Endometrial microvascular endothelial cells (primary cell): ENCODE results near the gene DTL. TPM values are rescaled to one million over a fixed set of nuclear protein-coding genes. Genes with fewer than 3 reads are reported as not detected.
"Not testable (repeated sequence)": the region's sequence is repeated elsewhere in the genome, so short reads cannot be mapped to it uniquely, and the experiment has no call there.

Experiments
- in situ Hi-C: cut with HindIII; loops from 2 replicates; pipeline ENCODE4 v1.10.0; 2017; ENCODE audit warnings: low sequenced_read_pairs, low pct_unique_long_range_greater_than_20kb; ENCODE audit errors: inconsistent ontology term
- total RNA-seq: library from RNA; depleted of rRNA; stranded (reverse); fragments of >200 nt; gene quantifications from one replicate; pipeline ENCODE4 v1.2.3, GENCODE V29; 2015; ENCODE audit errors: inconsistent ontology term

The DTL gene
- 19.1 TPM for total RNA-seq

GRCh38 chr1:212035123-212035834, at the start of gene DTL, which contains the start of gene INTS7:
Gene DTL (plus strand): TSS chr1:212035748. CDS start chr1:212035891, 143 bp downstream.
Gene INTS7 (minus strand): TSS chr1:212035557. CDS start chr1:212035437, 120 bp downstream.
- in situ Hi-C loops, result no loop called here

- in situ Hi-C loops, result no loop called here
Observed at GRCh38 chr1:211986628-211987254, 48.8 kb upstream of the DTL start.

GRCh38 chr1:211991695-211992094, 43.9 kb upstream of the DTL start:
- in situ Hi-C loops, result no loop called here

- in situ Hi-C loops, result not testable (repeated sequence)
Observed at GRCh38 chr1:211997426-211997825, 38.1 kb upstream of the DTL start.

DNA sequence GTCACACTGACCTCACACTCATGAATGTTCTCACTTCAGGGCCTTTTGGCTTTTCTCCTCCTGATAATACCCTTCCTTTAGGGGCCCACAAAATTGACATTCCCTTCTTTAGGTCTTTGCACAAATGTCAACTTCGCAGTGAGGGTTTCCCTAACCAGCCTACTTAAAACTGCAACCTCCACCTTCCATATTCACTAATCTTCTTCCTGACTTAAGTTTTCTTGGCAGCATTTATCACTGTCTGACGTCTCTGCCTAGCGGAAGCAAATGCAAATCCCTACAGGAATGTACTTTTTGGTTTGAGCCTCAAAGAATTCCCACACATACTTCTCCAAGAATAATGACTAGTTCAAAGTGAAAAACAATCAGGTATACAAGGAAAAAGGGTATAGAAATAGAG, 33.0 kb upstream of the DTL start:
- in situ Hi-C loops, result no loop called here

GRCh38 chr1:212004895-212005608, 30.5 kb upstream of the DTL start:
- in situ Hi-C loops, result no loop called here

DNA sequence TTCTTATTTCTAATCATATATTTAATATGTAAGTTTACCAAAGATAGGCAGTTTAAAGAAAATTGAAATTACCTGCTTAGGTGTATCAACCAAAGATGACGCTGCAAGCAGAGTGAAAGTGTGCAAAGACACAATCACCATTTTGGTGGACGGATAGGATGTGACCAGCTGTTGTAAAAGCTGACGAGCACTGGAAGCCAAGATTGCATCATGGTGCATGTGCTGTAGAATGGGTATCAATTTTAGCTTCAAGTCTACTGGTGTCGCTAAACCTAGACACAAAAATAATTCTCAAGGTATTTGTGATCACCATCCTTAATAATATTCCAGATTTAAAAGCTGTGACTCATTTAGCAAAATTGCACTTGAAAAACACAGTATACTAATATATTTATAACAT, 28.4 kb upstream of the DTL start:
- in situ Hi-C loops, result no loop called here

GRCh38 chr1:212007886-212008285, 27.7 kb upstream of the DTL start:
- in situ Hi-C loops, result no loop called here

DNA sequence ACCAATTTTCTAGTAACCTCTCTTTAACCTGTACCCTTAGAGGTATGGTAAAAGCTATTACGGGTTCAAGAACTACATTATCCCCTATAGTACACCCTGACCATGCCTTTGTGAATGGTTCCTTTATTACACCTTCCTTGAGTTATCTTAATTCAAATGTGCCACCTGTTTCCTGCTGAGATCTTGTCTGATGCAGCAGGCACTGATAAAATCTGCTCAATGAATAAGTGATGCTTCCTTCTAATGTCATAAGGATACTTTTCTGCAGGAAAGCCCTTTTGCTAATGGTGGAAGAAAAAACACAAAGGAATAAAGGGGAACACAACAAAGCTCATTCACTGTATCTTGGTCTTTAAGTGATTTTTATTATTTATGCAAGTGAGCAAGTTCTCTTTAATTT, 26.0 kb upstream of the DTL start:
- in situ Hi-C loops, result no loop called here

DNA sequence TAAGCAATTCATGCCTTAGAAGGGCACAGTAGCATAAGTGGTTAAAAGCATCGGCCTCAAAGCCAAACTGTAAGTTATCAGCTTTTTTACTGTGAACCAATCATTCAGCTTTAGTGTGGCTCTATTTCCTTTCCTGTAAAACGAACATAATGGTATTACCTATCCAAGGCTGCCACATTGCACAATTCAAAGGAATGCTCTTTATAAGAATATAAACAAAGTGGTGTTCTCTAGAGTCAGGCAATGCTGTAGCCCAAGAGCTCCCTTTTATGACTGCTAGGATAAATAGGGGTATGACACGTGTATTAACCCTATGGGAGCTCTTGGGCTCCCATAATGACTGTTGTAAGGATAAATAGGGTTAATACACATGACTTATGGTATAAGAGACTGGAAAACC, 25.5 kb upstream of the DTL start:
- in situ Hi-C loops, result no loop called here

DNA sequence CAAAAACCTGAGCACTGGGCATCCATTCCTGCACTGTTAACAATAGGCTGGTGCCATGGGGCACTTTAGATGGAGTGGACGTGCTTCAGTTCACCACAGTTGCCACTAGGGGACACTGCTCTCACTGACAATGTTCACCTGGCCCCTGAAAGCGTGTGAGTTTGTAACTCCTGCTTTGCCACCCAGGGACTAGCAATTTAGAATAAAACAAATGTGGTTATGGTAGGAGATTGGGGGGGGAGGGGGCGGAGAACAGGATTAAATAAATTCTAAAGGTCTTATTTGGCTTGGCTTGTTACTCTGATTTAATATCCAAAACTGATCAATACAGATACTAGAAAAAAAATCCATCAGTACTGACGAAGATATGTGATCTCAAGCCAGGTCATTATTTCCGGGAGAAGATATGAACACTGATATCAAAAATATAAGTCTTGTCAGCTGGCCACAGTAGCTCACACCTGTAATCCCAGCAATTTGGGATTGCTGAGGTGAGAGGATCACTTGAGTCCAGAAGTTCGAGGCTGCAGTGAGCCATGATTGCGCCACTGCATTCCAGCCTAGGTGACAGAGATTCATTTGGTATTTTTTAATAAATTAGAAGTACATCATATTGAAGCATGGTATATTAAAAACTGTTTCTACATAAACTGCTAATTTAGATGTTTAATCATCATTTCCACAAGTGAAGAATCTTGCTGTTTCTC, 23.4 kb upstream of the DTL start:
- in situ Hi-C loops, result no loop called here

DNA sequence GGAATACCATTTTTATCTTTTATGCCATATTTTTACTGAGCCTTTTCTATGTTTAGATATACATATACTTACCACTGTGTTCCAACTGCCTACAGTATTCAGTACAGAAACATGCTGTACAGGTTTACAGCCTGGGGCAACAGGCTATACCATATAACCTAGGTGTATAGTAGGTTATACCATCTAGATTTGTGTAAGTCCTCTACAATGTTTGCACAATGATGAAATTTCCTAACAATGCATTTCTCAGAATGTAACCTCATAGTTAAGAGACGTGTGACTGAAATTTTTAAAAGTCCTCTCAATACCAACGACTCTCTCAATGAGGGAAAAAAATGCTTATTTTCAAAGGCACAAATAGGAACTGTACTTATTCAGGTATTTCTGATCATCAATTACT, 21.9 kb upstream of the DTL start:
- in situ Hi-C loops, result no loop called here

DNA sequence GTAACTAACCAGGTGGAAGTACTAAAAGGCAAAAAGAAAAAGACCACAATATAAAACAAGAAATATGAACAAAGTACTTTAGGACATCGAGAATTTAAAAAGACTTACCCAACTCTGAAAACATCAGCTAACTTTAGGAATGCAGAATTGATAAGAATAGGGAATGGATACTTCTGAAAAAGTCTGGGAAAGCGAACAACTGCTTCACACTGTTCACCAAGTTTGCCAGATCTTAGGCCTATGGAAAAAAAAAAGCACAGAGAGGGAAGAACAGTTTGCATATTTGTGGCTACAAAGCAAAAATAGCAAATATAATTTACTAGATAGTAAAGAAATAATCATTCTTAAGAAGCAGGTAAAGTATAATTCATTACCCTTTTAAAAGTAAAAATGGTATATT, 14.6 kb upstream of the DTL start:
- in situ Hi-C loops, result no loop called here

GRCh38 chr1:212021563-212021962, 14.0 kb upstream of the DTL start:
- in situ Hi-C loops, result no loop called here

DNA sequence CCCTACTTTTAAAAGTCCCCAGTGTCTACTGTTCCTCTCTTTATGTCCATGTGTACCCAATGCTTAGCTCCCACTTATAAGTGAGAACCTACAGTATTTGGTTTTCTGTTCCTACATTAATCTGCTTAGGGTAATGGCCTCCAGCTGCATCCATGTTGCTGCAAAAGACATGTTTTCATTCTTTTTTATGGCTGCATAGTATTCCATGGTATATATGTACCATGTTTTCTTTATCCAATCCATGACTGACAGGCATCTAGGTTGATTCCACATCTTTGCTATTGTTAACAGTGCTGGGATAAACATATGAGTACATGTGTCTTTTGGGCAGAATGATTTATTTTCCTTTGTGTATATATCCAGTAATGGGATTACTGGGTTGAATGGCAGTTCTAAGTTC, 12.6 kb upstream of the DTL start:
- in situ Hi-C loops, result not testable (repeated sequence)

DNA sequence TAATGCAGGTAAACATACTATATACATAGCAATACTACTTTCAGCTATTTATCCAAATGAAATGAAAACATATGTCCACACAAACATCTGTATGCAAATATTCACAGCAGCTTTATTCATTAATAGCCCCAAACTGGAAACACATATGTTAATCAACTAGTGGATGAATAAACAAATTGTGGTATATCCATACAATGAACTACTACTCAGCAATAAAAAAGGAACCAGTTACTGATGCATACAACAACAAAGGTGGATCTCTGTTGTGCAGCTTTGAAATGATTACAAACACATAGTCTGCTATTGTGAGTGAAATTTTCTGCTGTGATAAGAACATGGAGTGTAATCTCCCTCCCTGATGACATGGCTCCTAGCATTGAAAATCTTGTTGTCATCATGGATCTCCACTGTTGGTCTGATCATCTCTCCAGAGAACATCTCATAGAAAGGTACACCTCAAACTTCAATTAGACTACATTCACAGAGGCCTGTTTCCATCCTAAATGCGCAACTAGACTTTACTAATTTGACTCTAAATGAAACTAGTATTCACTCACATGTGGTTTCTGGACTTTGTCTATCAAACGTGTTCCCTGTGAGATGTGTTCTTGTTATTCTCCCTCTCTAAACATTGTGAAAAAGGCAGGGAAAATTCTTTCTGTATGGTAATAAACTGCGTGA, 10.9 kb upstream of the DTL start:
- in situ Hi-C loops, result no loop called here

GRCh38 chr1:212027727-212028126, 7.8 kb upstream of the DTL start:
- in situ Hi-C loops, result not testable (repeated sequence)

DNA sequence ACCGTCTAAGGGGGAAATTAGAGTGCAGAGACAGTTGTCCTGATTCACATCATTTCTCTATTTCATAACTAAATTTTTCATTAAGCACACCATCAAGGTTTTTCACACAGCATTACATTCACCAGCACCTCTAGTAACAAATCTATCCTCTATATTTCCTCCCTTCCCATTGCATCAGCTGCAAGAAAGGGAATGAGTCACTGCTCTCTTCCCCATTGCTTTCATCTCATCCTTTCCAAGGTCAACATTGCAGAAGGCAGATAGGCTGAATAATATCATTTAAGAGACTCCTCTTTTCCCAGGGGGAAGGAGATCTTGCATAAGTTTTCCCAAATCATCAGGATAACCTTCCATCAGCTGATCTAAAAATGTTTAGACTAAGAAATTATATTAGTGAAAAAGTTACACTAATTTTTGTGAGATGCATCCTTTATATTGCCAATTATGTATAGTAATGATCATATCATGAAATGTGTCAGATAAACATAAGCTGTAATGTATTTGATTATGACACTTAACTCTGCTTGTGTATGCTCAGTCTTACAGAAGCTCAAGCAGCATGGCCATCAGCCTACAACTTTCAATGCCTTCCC, 4.5 kb upstream of the DTL start:
- in situ Hi-C loops, result no loop called here
